ENCODE measurements around the gene PAM16. TPM values are rescaled to one million over a fixed set of nuclear protein-coding genes. Genes with fewer than 3 reads are reported as not detected.

PAM16 gene
- total and polyA plus RNA-seq, 9 of the 15 experiments (the other 6 are each of a cell fraction or from before 2014, with no cell fraction given) = 38.7 to 273 (median 79.3) TPM

DNA sequence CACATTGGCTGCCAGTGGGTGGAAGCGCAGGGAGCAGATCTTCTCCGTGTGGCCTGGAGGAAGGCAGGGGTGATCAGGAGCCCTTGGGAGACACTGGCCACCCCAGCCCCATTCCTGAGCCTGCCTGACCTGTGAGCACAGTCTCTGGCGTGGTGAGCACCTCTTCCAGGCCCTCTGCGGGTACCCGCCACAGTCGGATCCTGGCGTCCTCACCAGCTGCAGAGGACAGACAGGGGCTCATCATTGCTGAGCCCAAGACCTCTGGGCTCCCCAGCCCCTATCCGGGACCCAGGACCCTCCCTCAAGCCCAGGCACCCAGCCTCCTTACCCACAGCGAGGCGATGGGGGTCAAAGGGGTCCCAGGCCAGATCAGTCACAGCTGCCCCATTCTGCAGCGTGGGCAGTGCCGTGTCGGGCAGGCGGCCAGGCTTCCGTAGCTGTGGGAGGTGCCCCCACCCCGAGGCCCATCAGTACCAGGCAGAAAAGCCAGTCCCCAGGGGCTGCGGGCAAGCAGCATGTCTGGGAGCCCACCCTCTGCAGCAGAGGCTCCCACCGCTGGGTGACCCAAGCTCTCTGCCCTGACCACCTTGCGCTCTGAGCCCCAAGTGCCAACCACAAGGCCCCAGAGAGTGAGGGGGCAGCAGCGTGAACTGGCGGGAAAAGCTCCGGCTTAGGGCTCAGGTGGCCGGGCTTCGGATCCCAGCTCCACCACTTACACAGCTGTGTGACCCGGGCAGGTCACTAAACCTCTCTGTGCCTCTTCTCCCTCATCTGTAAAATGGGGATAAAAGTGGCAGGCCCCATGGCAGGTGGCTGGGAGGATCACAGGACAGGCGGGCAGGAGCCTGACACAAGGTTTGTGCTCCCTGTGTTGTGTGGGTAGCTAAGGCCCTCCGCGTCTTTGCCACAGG, 10.2 kb upstream of the PAM16 start:
- intact Hi-C loops (cut with micrococcal nuclease) (no loop called here), in situ Hi-C loops (cut with MboI) (loop anchor here (5.0 kb wide), 1 partner anchor 41 kb away; no protein-coding TSS in a partner anchor)
- ChIA-PET POLR2A (interaction anchor here (0.6 to 1.8 kb wide), 5 partner anchors 9 to 618 kb away, joined by 3 to 9 read pairs (median 4); no protein-coding TSS in a partner anchor), CTCF (ENCODE audit: low intra/inter-chr PET ratio) (interaction anchor here (4.1 kb wide), 1 partner anchor 41 kb away, joined by 70 read pairs; no protein-coding TSS in a partner anchor)
- H3K9ac ChIP-seq (ENCODE audit: insufficient read depth in 1 of 2, low read depth in 2 of 2, low read length in 2 of 2) = peak overlapping the region in 1 of 2 experiments; percentile 68; a peak in 1 of 4 replicates
- H4K20me1 ChIP-seq (replicated peaks; ENCODE audit: control insufficient read depth, insufficient read depth, low read length) = no peaks in the 10 kb centered on the region
- ATAC-seq (no peak), FAIRE-seq (no peak), DNase-seq (ENCODE audit: extremely low read depth in 1 of 4, low spot score in 3 of 4) (no peak)
- H3K9me1 ChIP-seq (ENCODE audit: control insufficient read depth, insufficient read depth, low read length) = no peaks in the 10 kb centered on the region
- no peak overlapping the region for H3K4me2 ChIP-seq (ENCODE audit: insufficient read depth, low read length)
- no peak overlapping the region for H2AFZ ChIP-seq (ENCODE audit: low read depth, low read length)
- no TSS peak for BruUV-seq (replicated peaks)
- 96% methylated on average over 21 of the region's 28 CpGs for WGBS (ENCODE audit: insufficient coverage, low coverage, missing lambda C conversion rate)
- H3K9me3 ChIP-seq (replicated peaks; ENCODE audit: control insufficient read depth, insufficient read depth, low read depth, low read length) = no peaks in the 10 kb centered on the region
- H3K27me3 ChIP-seq (ENCODE audit: control insufficient read depth in 2 of 2, insufficient read depth in 2 of 2, low read length in 2 of 2) = no peaks in the 10 kb centered on the region
- no peak overlapping the region for H3K27ac ChIP-seq (ENCODE audit: extremely low read depth, low read depth, low read length)
- peaks cover 61% of the 10 kb centered on the region; the same call in 2 of the 3 replicates for H3K36me3 ChIP-seq (ENCODE audit: control insufficient read depth, insufficient read depth, low read length)
- H3K79me2 ChIP-seq (ENCODE audit: control insufficient read depth, insufficient read depth, low read length) = no peaks in the 10 kb centered on the region
- H3K4me1 ChIP-seq (replicated peaks in 1 of 2; ENCODE audit: control insufficient read depth in 2 of 2, insufficient read depth in 2 of 2, low read length in 2 of 2) = peaks cover 0 to 54% of the 10 kb centered on the region in 2 experiments; a peak in 2 of 5 replicates
- H3K4me3 ChIP-seq = no peak overlapping the region
- no peak for TF ChIP-seq TBP (optimal IDR thresholded peaks at IDR 0.05; ENCODE audit: low read depth, low read length)
- peak; percentile 73; the same call in 1 of the 2 replicates for TF ChIP-seq PTBP1 (IDR thresholded peaks at IDR 0.05; ENCODE audit: low read depth, low read length)
- TF ChIP-seq, protein P1, sequence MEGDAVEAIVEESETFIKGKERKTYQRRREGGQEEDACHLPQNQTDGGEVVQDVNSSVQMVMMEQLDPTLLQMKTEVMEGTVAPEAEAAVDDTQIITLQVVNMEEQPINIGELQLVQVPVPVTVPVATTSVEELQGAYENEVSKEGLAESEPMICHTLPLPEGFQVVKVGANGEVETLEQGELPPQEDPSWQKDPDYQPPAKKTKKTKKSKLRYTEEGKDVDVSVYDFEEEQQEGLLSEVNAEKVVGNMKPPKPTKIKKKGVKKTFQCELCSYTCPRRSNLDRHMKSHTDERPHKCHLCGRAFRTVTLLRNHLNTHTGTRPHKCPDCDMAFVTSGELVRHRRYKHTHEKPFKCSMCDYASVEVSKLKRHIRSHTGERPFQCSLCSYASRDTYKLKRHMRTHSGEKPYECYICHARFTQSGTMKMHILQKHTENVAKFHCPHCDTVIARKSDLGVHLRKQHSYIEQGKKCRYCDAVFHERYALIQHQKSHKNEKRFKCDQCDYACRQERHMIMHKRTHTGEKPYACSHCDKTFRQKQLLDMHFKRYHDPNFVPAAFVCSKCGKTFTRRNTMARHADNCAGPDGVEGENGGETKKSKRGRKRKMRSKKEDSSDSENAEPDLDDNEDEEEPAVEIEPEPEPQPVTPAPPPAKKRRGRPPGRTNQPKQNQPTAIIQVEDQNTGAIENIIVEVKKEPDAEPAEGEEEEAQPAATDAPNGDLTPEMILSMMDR (IDR thresholded peaks at IDR 0.05 in 2 of 3, conservative IDR thresholded peaks at IDR 0.05 in 1 of 3; ENCODE audit: insufficient read depth in 2 of 3, low read depth in 1 of 3, low read length in 3 of 3) = no peak
- peak; percentile 85 for TF ChIP-seq BCOR (IDR thresholded peaks at IDR 0.05)
- no peak for TF ChIP-seq NR2F6 (CRISPR knock-in tag; IDR thresholded peaks at IDR 0.05)
- TF ChIP-seq, protein P2, sequence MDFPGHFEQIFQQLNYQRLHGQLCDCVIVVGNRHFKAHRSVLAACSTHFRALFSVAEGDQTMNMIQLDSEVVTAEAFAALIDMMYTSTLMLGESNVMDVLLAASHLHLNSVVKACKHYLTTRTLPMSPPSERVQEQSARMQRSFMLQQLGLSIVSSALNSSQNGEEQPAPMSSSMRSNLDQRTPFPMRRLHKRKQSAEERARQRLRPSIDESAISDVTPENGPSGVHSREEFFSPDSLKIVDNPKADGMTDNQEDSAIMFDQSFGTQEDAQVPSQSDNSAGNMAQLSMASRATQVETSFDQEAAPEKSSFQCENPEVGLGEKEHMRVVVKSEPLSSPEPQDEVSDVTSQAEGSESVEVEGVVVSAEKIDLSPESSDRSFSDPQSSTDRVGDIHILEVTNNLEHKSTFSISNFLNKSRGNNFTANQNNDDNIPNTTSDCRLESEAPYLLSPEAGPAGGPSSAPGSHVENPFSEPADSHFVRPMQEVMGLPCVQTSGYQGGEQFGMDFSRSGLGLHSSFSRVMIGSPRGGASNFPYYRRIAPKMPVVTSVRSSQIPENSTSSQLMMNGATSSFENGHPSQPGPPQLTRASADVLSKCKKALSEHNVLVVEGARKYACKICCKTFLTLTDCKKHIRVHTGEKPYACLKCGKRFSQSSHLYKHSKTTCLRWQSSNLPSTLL (IDR thresholded peaks at IDR 0.05) = no peak
- TF ChIP-seq SMAD4 (CRISPR knock-in tag; conservative IDR thresholded peaks at IDR 0.05) = no peak
- TF ChIP-seq, protein P3, sequence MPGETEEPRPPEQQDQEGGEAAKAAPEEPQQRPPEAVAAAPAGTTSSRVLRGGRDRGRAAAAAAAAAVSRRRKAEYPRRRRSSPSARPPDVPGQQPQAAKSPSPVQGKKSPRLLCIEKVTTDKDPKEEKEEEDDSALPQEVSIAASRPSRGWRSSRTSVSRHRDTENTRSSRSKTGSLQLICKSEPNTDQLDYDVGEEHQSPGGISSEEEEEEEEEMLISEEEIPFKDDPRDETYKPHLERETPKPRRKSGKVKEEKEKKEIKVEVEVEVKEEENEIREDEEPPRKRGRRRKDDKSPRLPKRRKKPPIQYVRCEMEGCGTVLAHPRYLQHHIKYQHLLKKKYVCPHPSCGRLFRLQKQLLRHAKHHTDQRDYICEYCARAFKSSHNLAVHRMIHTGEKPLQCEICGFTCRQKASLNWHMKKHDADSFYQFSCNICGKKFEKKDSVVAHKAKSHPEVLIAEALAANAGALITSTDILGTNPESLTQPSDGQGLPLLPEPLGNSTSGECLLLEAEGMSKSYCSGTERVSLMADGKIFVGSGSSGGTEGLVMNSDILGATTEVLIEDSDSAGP (CRISPR knock-in tag; IDR thresholded peaks at IDR 0.05) = no peak
- no peak for TF ChIP-seq FOXA3 (CRISPR knock-in tag; conservative IDR thresholded peaks at IDR 0.05 in 1 of 2, IDR thresholded peaks at IDR 0.05 in 1 of 2)
- no peak for TF ChIP-seq PTRF (tag; IDR thresholded peaks at IDR 0.05)
- no peak for TF ChIP-seq MTF1 (CRISPR knock-in tag; IDR thresholded peaks at IDR 0.05; ENCODE audit: borderline replicate concordance)
- no peak for TF ChIP-seq STAT5B (CRISPR knock-in tag; IDR thresholded peaks at IDR 0.05)
- peak; percentile 32 for TF ChIP-seq RBM22 (IDR thresholded peaks at IDR 0.05; ENCODE audit: low read depth, low read length, poor library complexity, severe bottlenecking)
- no peak for TF ChIP-seq PPARD (CRISPR knock-in tag; IDR thresholded peaks at IDR 0.05)
- TF ChIP-seq KDM1A (IDR thresholded peaks at IDR 0.05) = peak in 1 of 2 experiments; percentile 54; a peak in 1 of 4 replicates
- TF ChIP-seq ELF1 (tag; IDR thresholded peaks at IDR 0.05) = no peak

Data from K562 (cell line).